Sigmoid colon (tissue), 4 donors: ENCODE measurements around the gene LHPP.

Source experiments
- CTCF ChIP-seq, 4 experiments: fragments of 450-650 bp in 3 of 4; fragments of 200-600 bp in 1 of 4; IDR thresholded peaks; one replicate each; pipeline ENCODE4 v1.5.1; 2016 to 2019; ENCODE audit warnings: antibody characterized with exemption in 4 of 4, mild to moderate bottlenecking in 3 of 4, moderate library complexity in 2 of 4
- POLR2AphosphoS5 ChIP-seq, 4 donors: sonication (generic); formaldehyde crosslinking; IDR thresholded peaks; one replicate each; pipeline ENCODE4 v1.6.1; 2017; ENCODE audit warnings: antibody characterized with exemption in 4 of 4

- TF ChIP-seq CTCF (IDR thresholded peaks at IDR 0.05), result no peak
- no peak for TF ChIP-seq POLR2AphosphoS5 (IDR thresholded peaks at IDR 0.05)
Measured at GRCh38 chr10:124496620-124497019, 35.0 kb downstream of the LHPP start.
